Esophagus muscularis mucosa (tissue), 3 donors: Measurements from ENCODE around the gene NAA40.

Experiments
- CTCF ChIP-seq, 3 experiments: fragments of 200-600 bp in 2 of 3; fragments of 450-650 bp in 1 of 3; sonication (generic) in 2 of 3; IDR thresholded peaks; one replicate each; pipeline ENCODE4 v1.5.1; 2017 to 2019; ENCODE audit warnings: antibody characterized with exemption in 3 of 3, mild to moderate bottlenecking in 2 of 3, moderate library complexity in 1 of 3
- POLR2A ChIP-seq: fragments of 450-650 bp; IDR thresholded peaks from one replicate; pipeline ENCODE4 v1.6.1; 2017; ENCODE audit warnings: antibody characterized with exemption, moderate library complexity, mild to moderate bottlenecking, low read depth

DNA sequence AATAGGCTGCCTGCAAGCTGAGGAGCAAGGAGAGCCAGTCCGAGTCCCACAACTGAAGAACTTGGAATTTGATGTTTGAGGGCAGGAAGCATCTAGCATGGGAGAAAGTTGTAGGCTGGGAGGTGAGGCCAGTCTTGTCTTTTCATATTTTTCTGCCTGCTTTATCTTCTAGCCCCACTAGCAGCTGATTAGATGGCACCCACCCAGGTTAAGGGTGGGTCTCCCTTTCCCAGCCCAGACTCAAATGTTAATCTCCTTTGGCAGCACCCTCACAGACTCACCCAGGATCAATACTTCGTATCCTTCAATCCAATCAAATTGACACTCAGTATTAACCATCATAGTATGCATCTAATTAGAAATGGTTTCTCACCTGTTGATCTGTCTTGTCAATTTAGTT is 30.7 kb downstream of the NAA40 start:
- TF ChIP-seq CTCF (IDR thresholded peaks at IDR 0.05), result no peak
- TF ChIP-seq POLR2A, result no peak
